Head of caudate nucleus (tissue), 42 donors: ENCODE data around the gene HOOK1.
"Not testable (repeated sequence)": the region's sequence is repeated elsewhere in the genome, so short reads cannot be mapped to it uniquely, and the experiment has no call there.

Source experiments
- DNase-seq, 42 donors: peaks; one replicate each; pipeline versions ENCODE4 v3.0.0 to v3.0.0-alpha.2; 2020 to 2021; ENCODE audit warnings: mixed read lengths in 7 of 42
- intact Hi-C: fragments of 100-400 bp; cut with DNase I; formaldehyde crosslinking; loops from one replicate; pipeline ENCODE4 v1.15.0; 2022

The HOOK1 gene

GRCh38 chr1:59919746-59920145 is 105.0 kb downstream of the HOOK1 start:
- intact Hi-C loops, result no loop called here
- no peak for DNase-seq

- intact Hi-C loops, DNase-seq: not testable (repeated sequence)
Observed at GRCh38 chr1:59921258-59921899, 106.6 kb downstream of the HOOK1 start.

GRCh38 chr1:59924653-59925052 is 109.9 kb downstream of the HOOK1 start:
- intact Hi-C loops, result no loop called here
- DNase-seq, result no peak
